Measurements from ENCODE around the gene CYREN.
A peak's percentile ranks its signal among the peaks of the same experiment; 100 is the strongest.

DNA sequence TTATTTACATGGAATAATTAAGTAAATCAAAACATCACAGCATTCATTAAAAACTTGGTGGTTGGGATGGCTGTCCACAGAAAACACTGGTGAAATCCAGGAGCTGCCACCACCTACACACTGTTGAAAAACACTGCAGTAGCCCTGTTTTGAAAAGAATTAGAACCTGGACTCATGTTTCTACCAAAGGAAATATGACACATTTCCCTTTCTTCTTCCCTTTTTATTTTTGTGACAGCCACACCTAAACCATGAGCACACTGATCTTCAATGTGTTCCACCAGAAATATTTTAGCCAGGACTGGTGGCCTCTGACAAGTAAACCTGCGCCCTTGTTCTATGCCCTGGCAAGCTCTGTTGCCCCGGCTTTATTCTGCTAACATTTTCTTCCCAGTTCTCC, 19.4 kb downstream of the CYREN start:
- TF ChIP-seq CTCF (IDR thresholded peaks at IDR 0.05) (no peak), POLR2A (IDR thresholded peaks at IDR 0.05) (peak in 1 of 2 donors; percentile 26)

All from thyroid gland (tissue), 4 donors.